ENCODE measurements around the gene TMEM178B. TPM values are rescaled to one million over a fixed set of nuclear protein-coding genes. Genes with fewer than 3 reads are reported as not detected.

TMEM178B gene
- total and polyA plus RNA-seq, 2 of the 13 experiments (the other 11 are each of a cell fraction or from before 2014, with no cell fraction given) = 0.01 to 0.02 TPM

- TF ChIP-seq ARID4A (CRISPR knock-in tag; IDR thresholded peaks at IDR 0.05; ENCODE audit: borderline replicate concordance) (no peak), ZSCAN9 (CRISPR knock-in tag; IDR thresholded peaks at IDR 0.05; ENCODE audit: borderline replicate concordance) (no peak), ZFY (CRISPR knock-in tag; IDR thresholded peaks at IDR 0.05) (no peak), FOXK1 (CRISPR knock-in tag; IDR thresholded peaks at IDR 0.05; ENCODE audit: borderline replicate concordance, low read depth) (no peak), WIZ (CRISPR knock-in tag; IDR thresholded peaks at IDR 0.05) (no peak), NAIF1 (CRISPR knock-in tag; IDR thresholded peaks at IDR 0.05; ENCODE audit: borderline replicate concordance) (no peak)
Measured at GRCh38 chr7:141103847-141104429, 30.1 kb downstream of the TMEM178B start (continued).

- no peak overlapping the region for H3K4me2 ChIP-seq (ENCODE audit: low read depth, low read length)
- no peaks in the 10 kb centered on the region for H3K4me1 ChIP-seq (ENCODE audit: insufficient read depth, low read length)
- no peak overlapping the region for H3K4me3 ChIP-seq (replicated peaks in 1 of 3; ENCODE audit: insufficient read depth in 1 of 3, low read depth in 2 of 3, low read length in 3 of 3)
- H3K79me2 ChIP-seq (ENCODE audit: insufficient read depth, low read length) = no peaks in the 10 kb centered on the region
- H2AFZ ChIP-seq (ENCODE audit: low read length) = no peak overlapping the region
- no peaks in the 10 kb centered on the region for H3K9me3 ChIP-seq (ENCODE audit: low read length)
- DNase-seq (ENCODE audit: low spot score) (no peak), ATAC-seq (no peak), FAIRE-seq (no peak)
- 0% methylated on average over 1 of the region's 1 CpG for WGBS (ENCODE audit: low lambda C conversion rate)
- intact Hi-C loops (cut with micrococcal nuclease; ENCODE audit: unreplicated experiment) = no loop called here
- POLR2A ChIA-PET = no interaction called here
- in situ Hi-C loops (cut with HindIII; ENCODE audit: extremely low pct_ligation_motif_present, low pct_unique_long_range_greater_than_20kb) = no loop called here
- no TSS peak for BruUV-seq (replicated peaks)
- no peaks in the 10 kb centered on the region for H4K20me1 ChIP-seq (ENCODE audit: insufficient read depth, low read length)
- CTCF ChIA-PET (ENCODE audit: low intra/inter-chr PET ratio, low total read pairs) = no interaction called here
- no peaks in the 10 kb centered on the region for H3K27me3 ChIP-seq (ENCODE audit: control insufficient read depth in 1 of 2, insufficient read depth in 2 of 2, low read length in 2 of 2)
- H3K27ac ChIP-seq (ENCODE audit: extremely low read length, insufficient read depth, low read length) = no peak overlapping the region
- no peaks in the 10 kb centered on the region for H3K36me3 ChIP-seq (replicated peaks in 1 of 2; ENCODE audit: control insufficient read depth in 1 of 2, insufficient read depth in 2 of 2, low read length in 2 of 2)
- H3K9ac ChIP-seq (ENCODE audit: insufficient read depth, low read depth, low read length) = no peak overlapping the region
- TF ChIP-seq ZNF547 (CRISPR knock-in tag; IDR thresholded peaks at IDR 0.05) (no peak), SETDB1 (CRISPR knock-in tag; IDR thresholded peaks at IDR 0.05; ENCODE audit: borderline replicate concordance) (no peak), SAP130 (CRISPR knock-in tag; IDR thresholded peaks at IDR 0.05; ENCODE audit: low read depth) (no peak), RAD51 (IDR thresholded peaks at IDR 0.05; ENCODE audit: borderline replicate concordance) (no peak), ZNF7 (CRISPR knock-in tag; IDR thresholded peaks at IDR 0.05) (no peak), CC2D1A (CRISPR knock-in tag; IDR thresholded peaks at IDR 0.05) (no peak), HOXA9 (CRISPR knock-in tag; IDR thresholded peaks at IDR 0.05; ENCODE audit: borderline replicate concordance) (no peak), FLYWCH1 (CRISPR knock-in tag; IDR thresholded peaks at IDR 0.05) (no peak), ADNP (CRISPR knock-in tag; IDR thresholded peaks at IDR 0.05) (no peak)
- TF ChIP-seq, protein P1, sequence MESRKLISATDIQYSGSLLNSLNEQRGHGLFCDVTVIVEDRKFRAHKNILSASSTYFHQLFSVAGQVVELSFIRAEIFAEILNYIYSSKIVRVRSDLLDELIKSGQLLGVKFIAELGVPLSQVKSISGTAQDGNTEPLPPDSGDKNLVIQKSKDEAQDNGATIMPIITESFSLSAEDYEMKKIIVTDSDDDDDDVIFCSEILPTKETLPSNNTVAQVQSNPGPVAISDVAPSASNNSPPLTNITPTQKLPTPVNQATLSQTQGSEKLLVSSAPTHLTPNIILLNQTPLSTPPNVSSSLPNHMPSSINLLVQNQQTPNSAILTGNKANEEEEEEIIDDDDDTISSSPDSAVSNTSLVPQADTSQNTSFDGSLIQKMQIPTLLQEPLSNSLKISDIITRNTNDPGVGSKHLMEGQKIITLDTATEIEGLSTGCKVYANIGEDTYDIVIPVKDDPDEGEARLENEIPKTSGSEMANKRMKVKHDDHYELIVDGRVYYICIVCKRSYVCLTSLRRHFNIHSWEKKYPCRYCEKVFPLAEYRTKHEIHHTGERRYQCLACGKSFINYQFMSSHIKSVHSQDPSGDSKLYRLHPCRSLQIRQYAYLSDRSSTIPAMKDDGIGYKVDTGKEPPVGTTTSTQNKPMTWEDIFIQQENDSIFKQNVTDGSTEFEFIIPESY (CRISPR knock-in tag; IDR thresholded peaks at IDR 0.05) = no peak
- TF ChIP-seq, protein P2, sequence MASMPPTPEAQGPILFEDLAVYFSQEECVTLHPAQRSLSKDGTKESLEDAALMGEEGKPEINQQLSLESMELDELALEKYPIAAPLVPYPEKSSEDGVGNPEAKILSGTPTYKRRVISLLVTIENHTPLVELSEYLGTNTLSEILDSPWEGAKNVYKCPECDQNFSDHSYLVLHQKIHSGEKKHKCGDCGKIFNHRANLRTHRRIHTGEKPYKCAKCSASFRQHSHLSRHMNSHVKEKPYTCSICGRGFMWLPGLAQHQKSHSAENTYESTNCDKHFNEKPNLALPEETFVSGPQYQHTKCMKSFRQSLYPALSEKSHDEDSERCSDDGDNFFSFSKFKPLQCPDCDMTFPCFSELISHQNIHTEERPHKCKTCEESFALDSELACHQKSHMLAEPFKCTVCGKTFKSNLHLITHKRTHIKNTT (CRISPR knock-in tag; IDR thresholded peaks at IDR 0.05) = no peak
- TF ChIP-seq, protein P3, sequence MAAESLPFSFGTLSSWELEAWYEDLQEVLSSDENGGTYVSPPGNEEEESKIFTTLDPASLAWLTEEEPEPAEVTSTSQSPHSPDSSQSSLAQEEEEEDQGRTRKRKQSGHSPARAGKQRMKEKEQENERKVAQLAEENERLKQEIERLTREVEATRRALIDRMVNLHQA (CRISPR knock-in tag; IDR thresholded peaks at IDR 0.05) = no peak
Measured at GRCh38 chr7:141113131-141113530, 39.3 kb downstream of the TMEM178B start.

All from HepG2 (cell line).